A549 (cell line): ENCODE measurements around the gene PGRMC1. TPM values are rescaled to one million over a fixed set of nuclear protein-coding genes. Genes with fewer than 3 reads are reported as not detected.
"Not testable (repeated sequence)": the region's sequence is repeated elsewhere in the genome, so short reads cannot be mapped to it uniquely, and the experiment has no call there.

Experiments
- ATAC-seq, 2 experiments: fragments of 200-7000 bp in 1 of 2; fragments of >200 bp in 1 of 2; cut with Nextera tagmentation in 1 of 2; cut with Tn5 transposase in 1 of 2; 3 replicates each; pipeline versions ENCODE4 v1.8.0 to v1.9.1; 2018 to 2020; ENCODE audit warnings: mild to moderate bottlenecking in 1 of 2, moderate library complexity in 1 of 2
- CTCF ChIA-PET: fragments of 300-600 bp; sonication (Branson Sonifier 250); formaldehyde crosslinking; extraction: SDS; loops from one replicate; lab custom pipeline; 2021; ENCODE audit warnings: antibody characterized with exemption, inconsistent platforms; lab: Yijun Ruan, JAX
- POLR2A ChIA-PET: fragments of 350-600 bp; formaldehyde crosslinking; extraction: SDS; loops from one replicate; lab custom pipeline; 2021; ENCODE audit warnings: antibody characterized with exemption, inconsistent platforms; lab: Yijun Ruan, JAX
- DNase-seq, 2 experiments: peaks; one replicate each; pipeline versions ENCODE4 v3.0.0 to v3.0.0-alpha.2; 2011 to 2016; ENCODE audit warnings: low read depth in 1 of 2, low spot score in 1 of 2
- FAIRE-seq: peaks from 2 replicates; lab custom pipeline; 2011; peaks lifted over from hg19 to GRCh38; lab: Jason Lieb, UNC
- H3K27ac ChIP-seq, 2 experiments: fragments of >200 bp; sonication (Bioruptor Twin); formaldehyde crosslinking; 3 replicates each; pipeline ENCODE4 v1.5.1; 2016 to 2017
- H3K4me1 ChIP-seq: fragments of >200 bp; sonication (Bioruptor Twin); formaldehyde crosslinking; 3 replicates; pipeline ENCODE4 v1.6.1; 2016
- H3K4me2 ChIP-seq: fragments of >200 bp; sonication (Bioruptor Twin); formaldehyde crosslinking; 3 replicates; pipeline ENCODE4 v1.6.1; 2016
- H3K4me3 ChIP-seq: fragments of >200 bp; sonication (Bioruptor Twin); formaldehyde crosslinking; 3 replicates; pipeline ENCODE4 v1.5.1; 2016
- H3K9me3 ChIP-seq: fragments of >200 bp; sonication (Bioruptor Twin); formaldehyde crosslinking; 3 replicates; pipeline ENCODE4 v1.6.1; 2016
- CBX2 ChIP-seq: fragments of 200-600 bp; sonication (generic); IDR thresholded peaks from 2 replicates; pipeline ENCODE4 v1.6.1; 2016; ENCODE audit warnings: low read depth, mild to moderate bottlenecking, borderline replicate concordance
- EHMT2 ChIP-seq: fragments of 200-600 bp; sonication (generic); IDR thresholded peaks from 2 replicates; pipeline ENCODE4 v1.6.1; 2016; ENCODE audit warnings: antibody characterized with exemption, low read depth, mild to moderate bottlenecking, moderate library complexity
- GATA3 ChIP-seq: IDR thresholded peaks from 2 replicates; pipeline ENCODE4 v1.6.1; 2012; ENCODE audit warnings: borderline replicate concordance
- HDAC2 ChIP-seq: fragments of 200-600 bp; sonication (generic); IDR thresholded peaks from 2 replicates; pipeline ENCODE4 v1.6.1; 2016
- JUNB ChIP-seq: fragments of >200 bp; sonication (Bioruptor Twin); formaldehyde crosslinking; IDR thresholded peaks from 2 replicates; pipeline ENCODE4 v1.6.1; 2016
- KDM5A ChIP-seq: fragments of 200-600 bp; sonication (generic); IDR thresholded peaks from 2 replicates; pipeline ENCODE4 v1.6.1; 2016; ENCODE audit warnings: antibody characterized with exemption, mild to moderate bottlenecking
- MAZ ChIP-seq: fragments of 150-350 bp; IDR thresholded peaks from 2 replicates; pipeline ENCODE4 v1.6.1; 2014; ENCODE audit warnings: antibody characterized with exemption, low read depth, low read length, borderline replicate concordance
- NFE2L2 ChIP-seq: fragments of 150-350 bp; conservative IDR thresholded peaks from 2 replicates; pipeline ENCODE4 v1.6.1; 2014; ENCODE audit warnings: low read length
- NR3C1 ChIP-seq: fragments of >200 bp; sonication (Bioruptor Twin); formaldehyde crosslinking; IDR thresholded peaks from 3 replicates; pipeline ENCODE4 v1.6.1; 2017
- POLR2AphosphoS2 ChIP-seq: conservative IDR thresholded peaks from 2 replicates; pipeline ENCODE4 v1.6.1; 2012; ENCODE audit warnings: low read length, improper control_type of control experiment, inconsistent platforms
- RARB ChIP-seq: fragments of 250-450 bp; sonication (Bioruptor Pico); IDR thresholded peaks from 2 replicates; pipeline ENCODE4 v1.8.0; 2021; ENCODE audit warnings: mild to moderate bottlenecking, moderate library complexity
- RNF2 ChIP-seq: fragments of 200-600 bp; sonication (generic); IDR thresholded peaks from 2 replicates; pipeline ENCODE4 v1.6.1; 2016; ENCODE audit warnings: low read depth, mild to moderate bottlenecking, antibody characterized with exemption, moderate library complexity, borderline replicate concordance
- TP53 ChIP-seq: fragments of 250-450 bp; sonication (Bioruptor Pico); IDR thresholded peaks from 2 replicates; pipeline ENCODE4 v1.5.0; 2021; ENCODE audit warnings: mild to moderate bottlenecking, moderate library complexity
- WGBS: methylation state at CpG from one replicate; pipeline ENCODE4 v1.1.6; 2017; ENCODE audit errors: missing lambda C conversion rate; 5-methylcytosine and 5-hydroxymethylcytosine counted together
- polyA plus RNA-seq, 4 experiments: library from polyadenylated mRNA; depleted of rRNA in 3 of 4; stranded (reverse); fragments of >200 nt; fragmentation: RNase III in 1 of 4; extraction: RNeasy Plus Mini Kit Qiagen cat#74134 plus additional on column Dnase treatment in 1 of 4; gene quantifications; 2 replicates in 3 of 4; 3 replicates in 1 of 4; pipeline ENCODE4 v1.2.3, GENCODE V29; 2011 to 2017
- TF ChIP-seq, protein P1 (sequence below): fragments of >200 bp; sonication (Bioruptor Twin); formaldehyde crosslinking; IDR thresholded peaks from 3 replicates; pipeline ENCODE4 v1.5.1; 2016
- TF ChIP-seq, protein P2 (sequence below): fragments of >200 bp; sonication (Bioruptor Twin); formaldehyde crosslinking; IDR thresholded peaks from 3 replicates; pipeline ENCODE4 v1.6.1; 2016
- TF ChIP-seq, protein P3 (sequence below): fragments of 200-600 bp; sonication (generic); IDR thresholded peaks from 2 replicates; pipeline ENCODE4 v1.6.1; 2016; ENCODE audit warnings: antibody characterized with exemption, mild to moderate bottlenecking, moderate library complexity

PGRMC1 gene
- polyA plus RNA-seq, 2 of the 4 experiments (the other 2 are of a cell fraction): 159 to 163 TPM

DNA sequence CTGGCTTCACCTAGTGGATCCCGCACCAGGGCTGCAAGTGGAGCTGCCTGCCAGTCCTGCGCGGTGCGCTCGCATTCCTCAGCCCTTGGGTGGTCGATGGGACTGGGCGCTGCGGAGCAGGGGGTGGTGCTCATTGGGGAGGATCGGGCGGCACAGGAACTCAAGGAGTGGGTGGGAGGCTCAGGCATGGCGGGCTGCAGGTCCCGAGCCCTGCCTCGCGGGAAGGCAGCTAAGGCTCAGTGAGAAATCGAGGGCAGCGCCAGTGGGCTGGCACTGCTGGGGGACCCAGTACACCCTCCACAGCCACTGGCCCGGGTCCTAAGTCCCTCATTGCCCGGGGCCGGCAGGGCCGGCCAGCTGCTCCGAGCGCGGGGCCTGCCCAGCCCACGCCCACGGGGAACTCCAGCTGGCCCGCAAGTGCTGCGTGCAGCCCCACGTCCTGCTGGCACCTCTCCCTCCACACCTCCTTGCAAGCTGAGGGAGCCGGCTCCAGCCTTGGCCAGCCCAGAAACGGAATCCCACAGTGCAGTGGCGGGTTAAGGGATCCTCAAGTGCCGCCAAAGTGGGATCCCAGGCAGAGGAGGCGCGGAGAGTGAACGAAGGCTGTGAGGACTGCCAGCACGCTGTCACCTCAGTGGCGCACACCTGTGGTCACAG lies 27.6 kb upstream of the PGRMC1 start:
- no peak for DNase-seq
- CTCF ChIA-PET: interaction anchor here (0.6 to 3.8 kb wide), 2 partner anchors 9 to 85 kb away, joined by 3 to 22 read pairs; no protein-coding TSS in a partner anchor
- ATAC-seq: no peak
- TF ChIP-seq NFE2L2: no peak
- no peak for TF ChIP-seq KDM5A
- TF ChIP-seq, protein P1, sequence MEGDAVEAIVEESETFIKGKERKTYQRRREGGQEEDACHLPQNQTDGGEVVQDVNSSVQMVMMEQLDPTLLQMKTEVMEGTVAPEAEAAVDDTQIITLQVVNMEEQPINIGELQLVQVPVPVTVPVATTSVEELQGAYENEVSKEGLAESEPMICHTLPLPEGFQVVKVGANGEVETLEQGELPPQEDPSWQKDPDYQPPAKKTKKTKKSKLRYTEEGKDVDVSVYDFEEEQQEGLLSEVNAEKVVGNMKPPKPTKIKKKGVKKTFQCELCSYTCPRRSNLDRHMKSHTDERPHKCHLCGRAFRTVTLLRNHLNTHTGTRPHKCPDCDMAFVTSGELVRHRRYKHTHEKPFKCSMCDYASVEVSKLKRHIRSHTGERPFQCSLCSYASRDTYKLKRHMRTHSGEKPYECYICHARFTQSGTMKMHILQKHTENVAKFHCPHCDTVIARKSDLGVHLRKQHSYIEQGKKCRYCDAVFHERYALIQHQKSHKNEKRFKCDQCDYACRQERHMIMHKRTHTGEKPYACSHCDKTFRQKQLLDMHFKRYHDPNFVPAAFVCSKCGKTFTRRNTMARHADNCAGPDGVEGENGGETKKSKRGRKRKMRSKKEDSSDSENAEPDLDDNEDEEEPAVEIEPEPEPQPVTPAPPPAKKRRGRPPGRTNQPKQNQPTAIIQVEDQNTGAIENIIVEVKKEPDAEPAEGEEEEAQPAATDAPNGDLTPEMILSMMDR: no peak
- TF ChIP-seq, protein P2, sequence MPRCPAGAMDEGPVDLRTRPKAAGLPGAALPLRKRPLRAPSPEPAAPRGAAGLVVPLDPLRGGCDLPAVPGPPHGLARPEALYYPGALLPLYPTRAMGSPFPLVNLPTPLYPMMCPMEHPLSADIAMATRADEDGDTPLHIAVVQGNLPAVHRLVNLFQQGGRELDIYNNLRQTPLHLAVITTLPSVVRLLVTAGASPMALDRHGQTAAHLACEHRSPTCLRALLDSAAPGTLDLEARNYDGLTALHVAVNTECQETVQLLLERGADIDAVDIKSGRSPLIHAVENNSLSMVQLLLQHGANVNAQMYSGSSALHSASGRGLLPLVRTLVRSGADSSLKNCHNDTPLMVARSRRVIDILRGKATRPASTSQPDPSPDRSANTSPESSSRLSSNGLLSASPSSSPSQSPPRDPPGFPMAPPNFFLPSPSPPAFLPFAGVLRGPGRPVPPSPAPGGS: no peak
- TF ChIP-seq JUNB: no peak
- TF ChIP-seq CBX2: no peak
- TF ChIP-seq TP53 (CRISPR knock-in tag): no peak
- no peak for TF ChIP-seq POLR2AphosphoS2
- TF ChIP-seq HDAC2: no peak
- no peak for TF ChIP-seq NR3C1
- no peak for TF ChIP-seq RNF2
- TF ChIP-seq EHMT2: no peak
- no peak for TF ChIP-seq RARB (CRISPR knock-in tag)
- no peak for TF ChIP-seq GATA3
- TF ChIP-seq, protein P3, sequence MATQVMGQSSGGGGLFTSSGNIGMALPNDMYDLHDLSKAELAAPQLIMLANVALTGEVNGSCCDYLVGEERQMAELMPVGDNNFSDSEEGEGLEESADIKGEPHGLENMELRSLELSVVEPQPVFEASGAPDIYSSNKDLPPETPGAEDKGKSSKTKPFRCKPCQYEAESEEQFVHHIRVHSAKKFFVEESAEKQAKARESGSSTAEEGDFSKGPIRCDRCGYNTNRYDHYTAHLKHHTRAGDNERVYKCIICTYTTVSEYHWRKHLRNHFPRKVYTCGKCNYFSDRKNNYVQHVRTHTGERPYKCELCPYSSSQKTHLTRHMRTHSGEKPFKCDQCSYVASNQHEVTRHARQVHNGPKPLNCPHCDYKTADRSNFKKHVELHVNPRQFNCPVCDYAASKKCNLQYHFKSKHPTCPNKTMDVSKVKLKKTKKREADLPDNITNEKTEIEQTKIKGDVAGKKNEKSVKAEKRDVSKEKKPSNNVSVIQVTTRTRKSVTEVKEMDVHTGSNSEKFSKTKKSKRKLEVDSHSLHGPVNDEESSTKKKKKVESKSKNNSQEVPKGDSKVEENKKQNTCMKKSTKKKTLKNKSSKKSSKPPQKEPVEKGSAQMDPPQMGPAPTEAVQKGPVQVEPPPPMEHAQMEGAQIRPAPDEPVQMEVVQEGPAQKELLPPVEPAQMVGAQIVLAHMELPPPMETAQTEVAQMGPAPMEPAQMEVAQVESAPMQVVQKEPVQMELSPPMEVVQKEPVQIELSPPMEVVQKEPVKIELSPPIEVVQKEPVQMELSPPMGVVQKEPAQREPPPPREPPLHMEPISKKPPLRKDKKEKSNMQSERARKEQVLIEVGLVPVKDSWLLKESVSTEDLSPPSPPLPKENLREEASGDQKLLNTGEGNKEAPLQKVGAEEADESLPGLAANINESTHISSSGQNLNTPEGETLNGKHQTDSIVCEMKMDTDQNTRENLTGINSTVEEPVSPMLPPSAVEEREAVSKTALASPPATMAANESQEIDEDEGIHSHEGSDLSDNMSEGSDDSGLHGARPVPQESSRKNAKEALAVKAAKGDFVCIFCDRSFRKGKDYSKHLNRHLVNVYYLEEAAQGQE: no peak
- no peak for TF ChIP-seq MAZ
- Histone ChIP-seq H3K27ac (no peak overlapping the region), H3K4me2 (no peak overlapping the region), H3K4me1 (no peaks in the 10 kb centered on the region), H3K4me3 (no peak overlapping the region), H3K9me3 (no peaks in the 10 kb centered on the region)
- FAIRE-seq: no peak
- POLR2A ChIA-PET: no interaction called here
- 100% methylated on average over 3 of the region's 37 CpGs for WGBS

DNA sequence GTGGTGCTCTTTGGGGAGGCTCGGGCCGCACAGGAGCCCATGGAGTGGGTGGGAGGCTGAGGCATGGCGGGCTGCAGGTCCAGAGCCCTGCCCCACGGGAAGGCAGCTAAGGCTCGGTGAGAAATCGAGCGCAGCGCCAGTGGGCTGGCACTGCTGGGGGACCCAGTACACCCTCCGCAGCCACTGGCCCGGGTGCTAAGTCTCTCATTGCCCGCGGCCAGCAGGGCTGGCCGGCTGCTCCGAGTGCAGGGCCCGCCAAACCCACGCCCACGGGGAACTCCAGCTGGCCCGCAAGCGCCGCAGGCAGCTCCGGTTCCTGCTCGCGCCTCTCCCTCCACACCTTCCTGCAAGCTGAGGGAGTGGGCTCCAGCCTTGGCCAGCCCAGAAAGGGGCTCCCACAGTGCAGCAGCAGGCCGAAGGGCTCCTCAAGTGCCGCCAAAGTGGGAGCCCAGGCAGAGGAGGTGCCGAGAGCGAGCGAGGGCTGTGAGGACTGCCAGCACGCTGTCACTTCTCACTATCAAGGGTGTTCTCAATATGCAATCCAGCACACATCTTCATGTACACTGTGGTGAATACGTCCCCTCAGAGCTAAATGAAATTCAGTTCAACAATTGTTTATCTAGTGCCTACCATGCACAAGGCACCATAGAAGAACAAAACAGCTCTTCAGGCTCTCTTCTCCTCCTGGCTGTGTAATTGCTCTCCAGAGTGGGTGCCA lies 25.0 kb upstream of the PGRMC1 start:
- ATAC-seq, POLR2A ChIA-PET, FAIRE-seq: not testable (repeated sequence)

More for the DNA sequence above, 25.0 kb upstream of the PGRMC1 start:
- not testable (repeated sequence) for DNase-seq, H3K4me1 ChIP-seq, H3K4me2 ChIP-seq, H3K4me3 ChIP-seq, H3K27ac ChIP-seq, H3K9me3 ChIP-seq
- WGBS: 78% methylated on average over 20 of the region's 30 CpGs
- CTCF ChIA-PET: interaction anchor here (0.9 kb wide), 1 partner anchor 65 kb away, joined by 3 read pairs; no protein-coding TSS in a partner anchor
